T-helper 2 cell treated with Interferon-gamma antibody and Interleukin-4, amounts not matched to agents 5 μg/mL and 100 μg/mL, for 36 hours (primary cell): ENCODE measurements around the gene TRIM63.
"Not testable (repeated sequence)": the region's sequence is repeated elsewhere in the genome, so short reads cannot be mapped to it uniquely, and the experiment has no call there.

Experiments used
- DNase-seq: peaks from one replicate; pipeline ENCODE4 v3.0.0; 2021; ENCODE audit warnings: low spot score
- H3K27ac Mint-ChIP-seq: one replicate; pipeline ENCODE4 v1.8.0; 2021; ENCODE audit warnings: mild to moderate bottlenecking, mixed read lengths
- H3K27me3 Mint-ChIP-seq: one replicate; pipeline ENCODE4 v1.8.0; 2021; ENCODE audit warnings: low read depth, mixed read lengths
- H3K36me3 Mint-ChIP-seq: one replicate; pipeline ENCODE4 v1.8.0; 2021; ENCODE audit warnings: low read depth, mixed read lengths
- H3K4me1 Mint-ChIP-seq: one replicate; pipeline ENCODE4 v1.8.0; 2021; ENCODE audit warnings: low read depth, mixed read lengths
- H3K4me3 Mint-ChIP-seq: one replicate; pipeline ENCODE4 v1.8.0; 2022; ENCODE audit warnings: mild to moderate bottlenecking, moderate library complexity, mixed read lengths
- H3K9me3 Mint-ChIP-seq: one replicate; pipeline ENCODE4 v1.8.0; 2021; ENCODE audit warnings: mixed read lengths

The TRIM63 gene

DNA sequence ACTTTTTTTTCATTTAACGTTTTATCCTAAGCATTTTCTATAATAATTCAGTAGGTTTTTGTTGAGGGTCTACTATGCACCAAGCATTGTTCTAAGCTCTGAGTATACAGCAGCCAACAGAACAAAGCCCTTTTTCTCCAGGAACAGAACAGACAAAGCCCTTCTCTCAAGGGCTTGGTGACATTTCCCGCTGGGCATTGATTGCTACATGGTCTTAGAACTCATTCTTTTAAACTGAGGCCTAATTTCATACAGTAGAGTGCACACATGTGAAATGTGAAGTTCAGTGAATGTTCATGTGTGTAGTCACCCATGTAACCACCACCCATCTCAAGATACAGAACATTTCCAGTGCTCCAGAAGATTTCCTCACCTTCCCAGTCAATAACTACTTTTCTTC is 29.0 kb upstream of the TRIM63 start:
- Mint-ChIP-seq H3K36me3 (no peaks in the 10 kb centered on the region), H3K9me3 (no peaks in the 10 kb centered on the region), H3K4me1 (peaks cover 13% of the 10 kb centered on the region), H3K4me3 (no peak overlapping the region), H3K27me3 (peaks cover 32% of the 10 kb centered on the region), H3K27ac (no peak overlapping the region)
- no peak for DNase-seq

DNA sequence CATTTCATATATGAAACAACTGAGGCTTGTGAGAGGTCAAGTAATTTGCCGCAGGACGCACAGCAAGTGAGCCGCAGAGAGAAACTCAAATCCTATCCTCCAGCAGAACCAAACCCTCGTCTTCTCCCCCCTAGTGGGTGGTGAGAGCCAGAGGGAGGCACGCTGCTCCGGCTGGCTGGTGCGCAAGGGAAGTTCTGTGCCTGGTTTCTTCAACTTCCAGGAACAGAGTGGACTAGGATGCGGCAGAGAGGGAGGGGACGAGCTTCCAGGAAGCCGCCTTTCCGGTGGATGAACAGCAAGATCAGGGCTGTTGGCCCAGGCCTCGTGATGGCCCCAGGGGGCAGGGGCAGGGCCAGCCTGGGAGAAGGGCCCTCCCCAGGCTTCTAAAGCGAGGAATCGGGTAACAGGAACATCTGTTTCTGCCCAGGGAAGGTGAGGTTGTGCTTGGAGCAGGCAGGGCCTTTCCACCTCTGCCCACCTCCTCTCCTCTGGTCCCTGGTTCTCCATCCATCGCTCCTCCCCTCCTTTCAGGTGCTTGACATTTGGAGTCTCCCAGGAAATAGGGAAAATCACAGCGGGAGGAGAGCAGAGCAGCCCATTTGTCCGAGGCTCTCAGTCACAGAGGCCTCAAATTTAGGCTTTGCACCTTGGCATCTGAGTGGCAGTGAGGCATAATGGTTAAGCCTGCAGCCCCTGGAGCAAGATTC is 27.4 kb upstream of the TRIM63 start:
- H3K36me3 Mint-ChIP-seq: no peaks in the 10 kb centered on the region
- H3K27me3 Mint-ChIP-seq: peaks cover 39% of the 10 kb centered on the region
- no peak overlapping the region for H3K27ac Mint-ChIP-seq
- DNase-seq: no peak
- no peak overlapping the region for H3K4me3 Mint-ChIP-seq
- H3K9me3 Mint-ChIP-seq: no peaks in the 10 kb centered on the region
- H3K4me1 Mint-ChIP-seq: peaks cover 13% of the 10 kb centered on the region

DNA sequence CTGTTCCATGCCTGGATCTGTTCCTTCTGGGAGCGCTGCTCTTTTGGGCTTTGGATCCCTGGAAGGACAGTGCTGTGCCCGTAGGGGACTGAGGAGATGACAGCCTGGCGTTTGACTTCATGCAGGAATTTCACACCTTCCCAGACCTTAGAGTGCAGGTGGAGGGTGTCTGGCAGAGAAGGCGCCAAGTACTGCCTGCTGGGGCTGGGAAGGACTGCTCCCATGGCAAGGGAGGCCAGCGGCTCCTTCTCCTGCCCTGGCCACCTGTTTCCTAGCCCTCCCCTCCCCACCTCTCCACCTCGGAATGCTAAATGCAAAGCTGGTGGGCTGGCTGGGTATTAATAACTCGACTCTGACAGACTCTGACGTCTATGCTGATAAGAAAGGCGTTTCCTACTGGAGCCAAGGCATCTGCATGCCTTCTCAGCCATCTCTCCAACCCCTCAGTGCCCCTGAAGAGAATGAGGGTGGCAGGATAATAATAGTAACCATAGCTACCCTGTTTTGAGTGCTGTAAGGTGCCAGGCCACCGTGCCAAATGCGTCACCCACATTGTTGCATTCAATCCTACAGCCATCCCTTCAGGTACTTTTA is 26.7 kb upstream of the TRIM63 start:
- DNase-seq: no peak
- H3K36me3 Mint-ChIP-seq: no peaks in the 10 kb centered on the region
- peaks cover 13% of the 10 kb centered on the region for H3K4me1 Mint-ChIP-seq

DNA sequence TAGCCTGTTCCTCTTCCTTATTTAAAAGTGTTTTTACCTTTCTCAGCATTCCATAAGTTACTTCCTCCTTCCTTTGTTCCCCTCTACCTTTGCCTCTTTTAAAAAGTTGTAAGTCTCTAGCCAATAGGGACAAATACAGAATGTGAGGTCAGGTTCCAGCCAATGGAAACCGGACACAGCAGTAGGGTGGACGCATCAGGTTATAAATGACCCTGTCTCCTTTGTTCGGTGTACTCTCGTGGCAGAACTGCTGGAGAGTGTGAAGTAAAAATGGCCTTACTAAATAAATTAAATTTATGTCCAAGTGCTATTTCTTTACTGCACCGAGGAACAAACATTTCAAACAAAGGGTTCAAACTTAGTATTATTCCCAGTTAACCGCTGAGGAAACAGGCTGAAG is 26.1 kb upstream of the TRIM63 start:
- not testable (repeated sequence) for H3K9me3 Mint-ChIP-seq, DNase-seq, H3K4me3 Mint-ChIP-seq, H3K36me3 Mint-ChIP-seq, H3K27ac Mint-ChIP-seq
- H3K4me1 Mint-ChIP-seq: peaks cover 13% of the 10 kb centered on the region
- H3K27me3 Mint-ChIP-seq: peaks cover 44% of the 10 kb centered on the region

More for the DNA sequence above, 26.7 kb upstream of the TRIM63 start:
- Mint-ChIP-seq H3K27ac (no peak overlapping the region), H3K9me3 (no peaks in the 10 kb centered on the region), H3K27me3 (peaks cover 42% of the 10 kb centered on the region), H3K4me3 (no peak overlapping the region)

DNA sequence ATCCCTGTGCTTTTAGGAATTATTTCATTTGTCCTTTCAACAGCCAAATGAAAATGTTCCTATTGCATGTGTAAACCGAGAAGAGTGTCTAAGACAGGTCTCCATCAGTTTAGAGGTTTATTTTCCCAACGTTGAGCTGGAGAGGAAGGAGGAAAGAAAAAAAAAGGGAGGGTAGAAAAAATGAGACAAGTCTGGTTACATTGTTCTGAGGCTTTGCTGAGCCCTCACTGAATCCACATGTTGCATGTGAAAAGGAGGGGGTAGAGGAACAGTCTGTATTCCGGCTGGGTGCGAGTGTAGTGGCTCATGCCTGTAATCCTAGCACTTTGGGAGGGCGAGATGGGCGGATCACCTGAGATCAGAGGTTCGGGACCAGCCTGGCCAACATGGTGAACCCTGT is 25.0 kb upstream of the TRIM63 start:
- peaks cover 6% of the 10 kb centered on the region for H3K4me1 Mint-ChIP-seq
- H3K9me3 Mint-ChIP-seq: no peaks in the 10 kb centered on the region
- no peak overlapping the region for H3K27ac Mint-ChIP-seq
- no peak for DNase-seq
- peaks cover 46% of the 10 kb centered on the region for H3K27me3 Mint-ChIP-seq
- no peaks in the 10 kb centered on the region for H3K36me3 Mint-ChIP-seq
- H3K4me3 Mint-ChIP-seq: no peak overlapping the region

DNA sequence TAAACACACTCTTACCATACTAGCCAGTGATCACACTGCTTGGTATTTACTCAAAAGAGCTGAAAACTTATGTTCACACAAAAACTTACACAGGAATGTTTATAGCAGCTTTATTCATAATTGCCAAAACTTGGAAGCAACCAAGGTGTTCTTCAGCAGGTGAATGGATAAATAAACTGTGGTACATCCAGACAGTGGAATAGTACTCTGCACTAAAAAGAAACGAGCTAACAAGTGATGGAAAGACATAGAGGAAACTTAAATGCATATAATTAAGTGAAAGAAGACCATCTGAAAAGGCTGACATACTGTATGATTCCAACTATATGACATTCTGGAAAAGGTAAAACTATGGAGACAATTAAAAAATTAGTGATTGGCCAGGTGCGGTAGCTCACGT is 23.5 kb upstream of the TRIM63 start:
- Mint-ChIP-seq H3K27ac (no peak overlapping the region), H3K4me1 (no peaks in the 10 kb centered on the region)

DNA sequence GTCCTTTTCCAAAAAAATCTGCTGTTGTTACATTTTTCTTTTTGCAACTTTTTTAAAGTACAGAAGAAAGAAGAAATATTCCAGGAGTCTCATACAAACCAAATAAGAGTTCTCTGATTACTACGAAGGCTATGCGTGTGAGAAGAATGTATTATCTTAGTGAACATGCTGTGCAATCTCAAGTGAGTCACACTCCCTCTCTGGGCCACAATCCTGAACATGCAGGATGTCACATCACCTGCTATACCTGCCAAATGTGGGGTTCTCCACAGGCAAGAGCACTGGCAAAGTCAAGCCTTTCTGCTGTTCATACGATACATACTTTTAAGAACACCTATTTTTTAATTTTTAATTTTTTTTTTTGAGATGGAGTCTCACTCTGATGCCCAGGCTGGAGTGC is 21.7 kb upstream of the TRIM63 start:
- Mint-ChIP-seq H3K36me3 (no peaks in the 10 kb centered on the region), H3K9me3 (no peaks in the 10 kb centered on the region), H3K4me3 (no peak overlapping the region), H3K4me1 (no peaks in the 10 kb centered on the region), H3K27me3 (peaks cover 55% of the 10 kb centered on the region), H3K27ac (no peak overlapping the region)
- no peak for DNase-seq

More for the DNA sequence above, 23.5 kb upstream of the TRIM63 start:
- Mint-ChIP-seq H3K9me3 (no peaks in the 10 kb centered on the region), H3K27me3 (peaks cover 49% of the 10 kb centered on the region), H3K4me3 (no peak overlapping the region), H3K36me3 (no peaks in the 10 kb centered on the region)
- no peak for DNase-seq

DNA sequence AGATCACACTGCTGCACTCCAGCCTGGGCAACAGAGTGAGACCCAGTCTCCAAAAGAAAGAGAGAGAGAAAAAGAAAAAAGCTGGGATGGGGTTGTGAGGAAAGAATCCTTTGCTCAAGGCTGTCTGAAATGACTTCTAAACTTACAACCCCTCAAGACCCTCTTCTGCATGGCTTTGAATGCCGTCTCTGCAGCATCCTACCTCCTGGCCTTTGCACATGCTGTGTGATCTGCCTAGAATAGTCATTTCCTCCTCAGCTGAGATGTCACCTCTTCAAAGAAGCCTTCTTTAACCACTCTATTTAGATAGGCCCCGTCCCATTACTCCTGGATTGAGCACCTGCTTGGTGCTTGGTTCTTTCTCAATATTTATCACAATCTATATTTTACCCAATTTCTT is 17.4 kb upstream of the TRIM63 start:
- Mint-ChIP-seq H3K4me3 (no peak overlapping the region), H3K27me3 (peaks cover 33% of the 10 kb centered on the region), H3K9me3 (no peaks in the 10 kb centered on the region), H3K4me1 (no peaks in the 10 kb centered on the region), H3K36me3 (no peaks in the 10 kb centered on the region), H3K27ac (no peak overlapping the region)
- DNase-seq: no peak

DNA sequence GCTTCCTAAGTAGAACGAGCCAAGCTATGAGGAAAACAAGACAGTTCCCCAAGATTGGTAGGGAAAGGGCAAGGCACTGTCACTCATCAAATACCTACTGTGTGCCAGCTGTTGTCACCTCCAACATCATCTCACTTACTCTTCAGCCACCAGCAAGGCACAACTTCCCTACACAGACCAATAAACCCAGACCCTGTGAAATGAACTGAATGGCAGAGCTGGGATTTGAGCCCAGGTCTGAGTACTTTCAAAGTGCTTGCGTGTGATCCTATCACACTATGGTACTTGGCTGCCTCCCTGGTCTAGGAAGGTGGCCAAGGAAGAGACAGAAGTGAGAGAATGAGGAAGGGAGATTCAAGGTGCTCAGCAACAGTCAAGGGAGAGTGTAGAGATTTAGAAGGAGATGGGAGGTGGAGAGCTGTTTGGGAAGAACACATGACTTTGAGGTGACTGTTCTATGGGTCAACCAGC is 16.7 kb upstream of the TRIM63 start:
- Mint-ChIP-seq H3K9me3 (no peaks in the 10 kb centered on the region), H3K4me3 (no peak overlapping the region), H3K27ac (no peak overlapping the region), H3K36me3 (no peaks in the 10 kb centered on the region), H3K27me3 (peaks cover 33% of the 10 kb centered on the region), H3K4me1 (no peaks in the 10 kb centered on the region)
- no peak for DNase-seq

DNA sequence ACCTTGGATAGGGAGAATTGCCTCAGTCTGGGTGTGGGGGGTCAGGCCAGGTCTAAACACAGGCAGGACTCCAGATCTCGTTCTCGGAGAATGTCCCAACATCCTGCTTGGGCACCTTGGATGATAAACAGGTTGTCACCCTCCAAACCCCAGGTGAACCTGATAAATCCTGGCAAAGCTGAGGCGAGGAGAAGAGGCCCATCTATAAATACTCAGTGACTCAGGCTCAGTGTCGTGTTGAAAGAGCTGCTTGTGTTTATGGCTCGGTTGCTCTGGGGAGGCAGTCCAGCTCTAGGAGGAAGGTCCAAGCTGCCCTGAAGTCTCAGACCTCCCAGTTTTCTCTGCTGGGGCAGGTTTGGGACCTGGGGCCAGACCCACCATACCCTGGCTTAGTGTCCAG is 15.8 kb upstream of the TRIM63 start:
- no peak overlapping the region for H3K4me3 Mint-ChIP-seq
- no peaks in the 10 kb centered on the region for H3K4me1 Mint-ChIP-seq
- no peaks in the 10 kb centered on the region for H3K9me3 Mint-ChIP-seq
- no peak for DNase-seq
- H3K36me3 Mint-ChIP-seq: no peaks in the 10 kb centered on the region
- H3K27me3 Mint-ChIP-seq: peaks cover 37% of the 10 kb centered on the region
- no peak overlapping the region for H3K27ac Mint-ChIP-seq

DNA sequence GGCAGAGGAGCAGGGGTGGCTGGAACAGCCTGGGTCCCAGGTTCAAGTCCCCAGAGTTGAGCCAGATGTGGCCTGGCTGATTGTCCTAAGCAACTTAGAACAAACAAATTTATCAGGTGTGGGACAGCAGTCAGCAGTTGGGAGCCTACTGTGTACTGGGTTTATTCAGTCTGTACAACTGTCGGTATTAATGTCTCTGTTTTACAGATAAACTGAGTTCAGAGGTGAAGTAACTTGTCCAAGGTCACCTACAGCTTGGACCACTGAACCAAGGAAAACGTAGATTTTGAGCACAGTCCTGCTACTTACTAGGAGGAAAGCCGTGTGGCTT is 14.6 kb upstream of the TRIM63 start:
- Mint-ChIP-seq H3K4me1 (no peaks in the 10 kb centered on the region), H3K4me3 (no peak overlapping the region), H3K9me3 (no peaks in the 10 kb centered on the region), H3K27me3 (peaks cover 42% of the 10 kb centered on the region), H3K27ac (no peak overlapping the region), H3K36me3 (no peaks in the 10 kb centered on the region)
- DNase-seq: no peak

DNA sequence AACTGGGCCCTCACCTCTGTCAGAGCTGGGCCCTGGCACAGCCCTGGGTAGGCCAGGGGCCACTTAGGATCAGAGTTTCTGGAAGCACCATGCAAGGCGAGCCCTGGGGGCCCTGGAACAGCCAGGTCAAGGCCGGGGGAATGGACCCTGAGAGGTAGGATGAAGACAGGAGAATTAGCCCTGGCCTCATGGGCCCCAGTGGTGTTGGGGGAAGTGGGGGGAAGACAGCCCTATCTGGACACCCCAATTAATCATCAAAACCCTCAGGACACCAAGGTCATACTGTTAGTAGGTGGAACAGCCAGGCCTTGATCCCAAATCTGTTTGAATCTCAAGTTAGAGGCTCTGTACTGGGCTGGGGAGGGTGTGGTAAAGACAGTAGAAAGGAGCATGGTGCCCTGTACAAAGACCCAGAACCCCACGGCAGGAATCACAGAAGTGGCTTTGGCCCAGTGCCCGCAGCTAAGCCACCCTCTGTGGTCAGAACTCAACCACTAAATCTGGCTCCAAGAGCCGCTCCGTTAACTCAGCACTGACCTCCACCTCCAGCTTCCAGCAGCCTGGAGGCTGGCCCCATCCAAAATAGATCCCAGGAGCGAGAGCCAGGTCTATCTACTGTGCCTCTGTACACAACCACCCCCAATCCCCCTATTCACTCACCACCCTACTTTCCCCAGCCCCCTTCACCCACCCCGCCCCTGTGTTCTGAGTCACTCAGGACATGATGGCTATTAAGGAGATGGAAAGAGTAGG is 14.0 kb upstream of the TRIM63 start:
- DNase-seq: no peak
- Mint-ChIP-seq H3K27me3 (peaks cover 41% of the 10 kb centered on the region), H3K36me3 (no peaks in the 10 kb centered on the region), H3K4me3 (no peak overlapping the region), H3K27ac (no peak overlapping the region), H3K9me3 (no peaks in the 10 kb centered on the region), H3K4me1 (no peaks in the 10 kb centered on the region)

DNA sequence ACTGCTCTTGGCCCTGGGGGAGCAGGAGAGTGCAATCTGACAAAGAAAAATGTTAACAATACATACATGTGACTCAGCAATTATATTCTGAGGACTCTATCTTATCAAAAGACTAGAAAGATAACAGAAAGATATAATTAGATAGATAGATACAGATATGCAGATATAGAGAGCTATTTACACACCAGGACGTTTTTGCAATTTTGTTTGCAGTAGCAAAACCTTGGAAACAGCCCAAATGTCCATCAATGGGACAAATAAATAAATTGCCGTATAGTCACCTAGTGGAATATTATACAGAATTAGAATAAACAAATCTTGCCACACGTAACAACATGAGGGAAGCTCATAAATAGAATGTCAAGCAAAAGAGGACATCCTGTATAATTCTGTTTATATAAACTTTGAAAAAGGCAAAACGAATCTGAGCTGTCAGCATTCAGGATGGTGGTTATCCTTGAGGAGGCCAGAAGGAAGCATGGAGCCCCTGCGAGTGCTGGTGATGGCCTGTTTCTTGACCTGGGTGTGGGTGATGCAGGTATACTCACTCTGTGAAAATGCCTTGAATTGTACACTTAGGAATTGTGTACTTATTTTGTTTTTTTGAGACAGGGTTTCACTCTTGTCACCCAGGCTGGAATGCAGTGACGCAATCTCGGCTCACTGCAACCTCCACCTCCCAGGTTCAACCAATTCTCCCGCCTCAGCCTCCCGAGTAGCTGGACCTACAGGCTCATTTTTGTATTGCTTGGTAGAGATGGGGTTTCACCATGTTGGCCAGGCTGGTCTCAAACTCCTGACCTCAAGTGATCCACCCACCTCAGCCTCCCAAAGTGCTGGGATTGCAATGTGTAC is 12.8 kb upstream of the TRIM63 start:
- H3K27me3 Mint-ChIP-seq: peaks cover 45% of the 10 kb centered on the region
- H3K4me3 Mint-ChIP-seq: no peak overlapping the region
- no peaks in the 10 kb centered on the region for H3K9me3 Mint-ChIP-seq
- no peak overlapping the region for H3K27ac Mint-ChIP-seq
- no peaks in the 10 kb centered on the region for H3K36me3 Mint-ChIP-seq
- DNase-seq: no peak
- peaks cover 13% of the 10 kb centered on the region for H3K4me1 Mint-ChIP-seq

DNA sequence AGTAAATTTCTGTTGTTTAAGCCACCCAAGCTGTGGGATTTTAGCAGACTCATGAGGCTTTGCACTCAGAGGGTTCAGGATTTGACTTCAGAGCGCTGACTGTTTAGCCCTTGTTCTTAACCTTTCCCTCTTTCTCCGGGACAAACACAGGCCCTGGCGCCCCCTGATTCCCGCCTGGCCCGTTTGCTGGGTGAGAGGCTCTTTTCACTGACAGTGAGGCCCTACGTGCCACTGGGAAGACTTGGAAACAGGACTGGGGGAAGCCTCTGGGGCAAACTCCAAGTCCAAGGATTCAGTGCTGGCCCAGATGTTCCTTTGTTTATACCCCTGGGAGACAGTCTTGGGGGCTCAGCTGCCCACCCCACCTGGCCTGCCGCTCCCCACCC is 11.7 kb upstream of the TRIM63 start:
- Mint-ChIP-seq H3K9me3 (no peaks in the 10 kb centered on the region), H3K4me3 (no peak overlapping the region), H3K27me3 (peaks cover 40% of the 10 kb centered on the region), H3K4me1 (peaks cover 15% of the 10 kb centered on the region), H3K27ac (no peak overlapping the region), H3K36me3 (no peaks in the 10 kb centered on the region)
- DNase-seq: no peak
